GM18909 (cell line): ENCODE data around the gene USP38.
"Not testable (repeated sequence)": the region's sequence is repeated elsewhere in the genome, so short reads cannot be mapped to it uniquely, and the experiment has no call there.

Experiments
- ATAC-seq: cut with Tn5 transposase; IDR thresholded peaks from one replicate; pipeline ENCODE4 v1.9.1; 2021; ENCODE audit warnings: mild to moderate bottlenecking; ENCODE audit not compliant: unreplicated experiment, poor library complexity

Gene USP38

GRCh38 chr4:143207555-143207954 lies 22.8 kb downstream of the USP38 start:
- no peak for ATAC-seq

- ATAC-seq, result no peak
Observed at GRCh38 chr4:143212566-143212965, 27.8 kb downstream of the USP38 start.

- no peak for ATAC-seq
Observed at GRCh38 chr4:143215873-143216272, 31.2 kb downstream of the USP38 start.

- no peak for ATAC-seq
Observed at GRCh38 chr4:143224255-143224654, 39.5 kb downstream of the USP38 start.

- ATAC-seq, result no peak
Observed at GRCh38 chr4:143225167-143225566, 40.5 kb downstream of the USP38 start.

GRCh38 chr4:143230683-143231082 lies 46.0 kb downstream of the USP38 start:
- ATAC-seq, result no peak

GRCh38 chr4:143232277-143232676 lies 47.6 kb downstream of the USP38 start:
- no peak for ATAC-seq

- no peak for ATAC-seq
Observed at GRCh38 chr4:143234153-143234552, 49.4 kb downstream of the USP38 start.

- not testable (repeated sequence) for ATAC-seq
Observed at GRCh38 chr4:143237195-143237594, 52.5 kb downstream of the USP38 start.

- ATAC-seq, result no peak
Observed at GRCh38 chr4:143240939-143241679, 56.4 kb downstream of the USP38 start.

GRCh38 chr4:143241892-143242291 lies 57.2 kb downstream of the USP38 start:
- ATAC-seq, result no peak

GRCh38 chr4:143243041-143243440 lies 58.3 kb downstream of the USP38 start:
- no peak for ATAC-seq

- no peak for ATAC-seq
Observed at GRCh38 chr4:143246977-143247376, 62.3 kb downstream of the USP38 start.

GRCh38 chr4:143247866-143248265 lies 63.1 kb downstream of the USP38 start:
- no peak for ATAC-seq

GRCh38 chr4:143248827-143249226 lies 64.1 kb downstream of the USP38 start:
- ATAC-seq, result no peak

GRCh38 chr4:143250617-143251016 lies 65.9 kb downstream of the USP38 start:
- ATAC-seq, result no peak

- no peak for ATAC-seq
Observed at GRCh38 chr4:143251348-143251747, 66.6 kb downstream of the USP38 start.

- ATAC-seq, result no peak
Observed at GRCh38 chr4:143251779-143252178, 67.1 kb downstream of the USP38 start.

- ATAC-seq, result no peak
Observed at GRCh38 chr4:143252478-143252877, 67.8 kb downstream of the USP38 start.

GRCh38 chr4:143253166-143253565 lies 68.4 kb downstream of the USP38 start:
- ATAC-seq, result no peak

GRCh38 chr4:143254491-143255226 lies 69.9 kb downstream of the USP38 start:
- no peak for ATAC-seq

GRCh38 chr4:143256456-143256855 lies 71.7 kb downstream of the USP38 start:
- no peak for ATAC-seq
